ENCODE measurements around the gene SLC43A3.

SLC43A3 gene

DNA sequence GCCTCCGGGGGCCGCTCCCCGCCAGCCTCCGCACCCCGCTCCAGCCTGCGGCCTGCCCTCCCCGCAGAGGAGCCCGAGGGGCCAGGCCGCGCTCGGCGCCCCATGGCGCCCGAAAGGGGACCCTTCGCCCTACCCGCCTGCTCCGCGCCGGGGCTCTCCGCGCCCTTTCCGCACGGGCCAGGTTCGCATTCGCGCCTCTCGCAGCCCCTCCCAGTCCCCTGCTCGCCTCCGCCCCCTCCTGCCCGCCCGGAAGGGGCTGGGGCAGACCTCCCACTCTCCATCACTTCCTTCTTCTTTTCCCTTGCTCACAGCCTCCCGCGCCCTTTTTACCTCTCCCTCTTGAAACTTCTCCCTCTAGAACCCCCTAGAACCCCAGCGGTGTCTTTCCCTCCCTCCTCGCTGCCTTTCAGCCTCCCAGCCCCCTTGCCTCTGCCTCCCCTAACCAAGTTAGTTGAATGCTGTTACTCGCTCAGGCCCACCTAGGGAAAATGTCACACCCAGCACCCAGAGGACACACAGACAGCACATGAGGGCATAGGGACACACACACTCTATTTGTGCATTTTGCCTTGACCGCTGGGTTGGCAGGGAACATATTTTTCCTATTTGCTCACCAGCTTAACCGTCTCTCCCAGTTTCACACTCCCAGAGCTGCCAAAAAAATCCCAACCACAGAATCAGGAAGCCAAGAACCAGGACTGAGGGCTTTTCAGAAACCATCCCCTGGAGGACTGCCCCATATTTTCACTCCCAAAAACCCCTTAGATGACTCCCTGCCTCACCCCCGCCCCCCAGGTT lies at the start of gene SLC43A3:
Gene SLC43A3 (minus strand): TSS at position 193 of the 798 bp plus-strand sequence. CDS start 949 bp downstream, outside the sequence.
- DNase-seq, result peak; percentile 90

DNA sequence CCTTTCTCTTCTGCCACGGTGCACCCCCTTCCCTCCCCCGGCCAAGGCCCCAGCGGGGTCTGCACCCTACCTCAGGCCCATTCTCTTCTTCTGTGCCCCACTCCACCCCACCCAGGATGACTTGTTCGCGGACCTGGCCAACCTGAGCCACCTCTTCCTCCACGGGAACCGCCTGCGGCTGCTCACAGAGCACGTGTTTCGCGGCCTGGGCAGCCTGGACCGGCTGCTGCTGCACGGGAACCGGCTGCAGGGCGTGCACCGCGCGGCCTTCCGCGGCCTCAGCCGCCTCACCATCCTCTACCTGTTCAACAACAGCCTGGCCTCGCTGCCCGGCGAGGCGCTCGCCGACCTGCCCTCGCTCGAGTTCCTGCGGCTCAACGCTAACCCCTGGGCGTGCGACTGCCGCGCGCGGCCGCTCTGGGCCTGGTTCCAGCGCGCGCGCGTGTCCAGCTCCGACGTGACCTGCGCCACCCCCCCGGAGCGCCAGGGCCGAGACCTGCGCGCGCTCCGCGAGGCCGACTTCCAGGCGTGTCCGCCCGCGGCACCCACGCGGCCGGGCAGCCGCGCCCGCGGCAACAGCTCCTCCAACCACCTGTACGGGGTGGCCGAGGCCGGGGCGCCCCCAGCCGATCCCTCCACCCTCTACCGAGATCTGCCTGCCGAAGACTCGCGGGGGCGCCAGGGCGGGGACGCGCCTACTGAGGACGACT lies 49.3 kb upstream of the SLC43A3 start:
- no peak for DNase-seq

DNA sequence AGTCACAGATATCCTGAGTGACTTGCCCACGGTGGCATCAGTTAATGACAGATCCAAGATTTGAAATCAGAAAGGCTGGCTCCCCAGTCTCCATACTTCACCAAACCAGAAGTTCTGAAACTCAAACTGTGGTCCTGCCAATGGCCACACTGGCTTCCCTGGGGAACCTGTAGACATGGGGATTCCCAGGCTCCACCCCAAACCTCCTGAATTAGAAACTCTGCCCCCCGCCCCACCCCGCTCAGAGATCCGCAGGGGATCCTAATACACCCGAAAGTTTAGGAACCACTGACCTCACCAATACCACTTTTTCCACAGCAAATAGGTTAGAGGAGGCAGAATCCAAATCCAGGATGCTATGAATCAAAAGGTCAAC lies 48.7 kb upstream of the SLC43A3 start:
- no peak for DNase-seq

DNA sequence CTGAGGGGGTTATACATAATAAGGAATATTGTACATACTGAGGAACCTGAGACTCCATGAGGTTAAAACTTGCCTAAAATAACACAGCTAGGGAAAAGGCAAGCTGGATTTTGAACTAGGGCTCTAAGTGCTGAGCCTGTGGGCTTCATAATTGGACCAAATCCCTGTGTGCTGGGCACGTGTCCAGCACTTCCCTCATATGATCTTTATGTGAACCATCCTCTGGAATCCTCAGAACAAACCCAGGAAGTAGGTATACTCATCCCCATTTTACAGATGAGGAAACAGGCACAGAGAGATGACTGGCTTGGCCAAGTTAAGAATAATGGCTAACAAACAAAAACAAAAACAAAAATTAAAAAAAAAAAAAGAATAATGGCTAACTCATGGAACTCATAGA lies 48.3 kb upstream of the SLC43A3 start:
- peak; percentile 43 for DNase-seq

DNA sequence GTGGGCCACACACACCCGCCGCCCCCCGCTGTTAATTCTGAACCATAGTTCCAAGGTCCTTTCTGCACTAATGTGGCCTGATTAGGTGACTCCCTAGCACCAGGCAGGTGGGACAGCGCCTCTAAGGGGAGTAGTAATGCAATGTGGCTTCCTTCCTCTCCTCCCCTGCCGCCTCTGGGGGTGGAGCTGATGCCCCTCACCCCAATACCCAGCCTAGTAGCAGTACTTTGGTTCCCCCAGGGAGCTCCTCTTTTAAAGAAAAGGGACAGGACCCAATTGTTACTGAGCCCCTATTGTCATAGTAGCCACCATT lies 47.8 kb upstream of the SLC43A3 start:
- DNase-seq, result no peak

DNA sequence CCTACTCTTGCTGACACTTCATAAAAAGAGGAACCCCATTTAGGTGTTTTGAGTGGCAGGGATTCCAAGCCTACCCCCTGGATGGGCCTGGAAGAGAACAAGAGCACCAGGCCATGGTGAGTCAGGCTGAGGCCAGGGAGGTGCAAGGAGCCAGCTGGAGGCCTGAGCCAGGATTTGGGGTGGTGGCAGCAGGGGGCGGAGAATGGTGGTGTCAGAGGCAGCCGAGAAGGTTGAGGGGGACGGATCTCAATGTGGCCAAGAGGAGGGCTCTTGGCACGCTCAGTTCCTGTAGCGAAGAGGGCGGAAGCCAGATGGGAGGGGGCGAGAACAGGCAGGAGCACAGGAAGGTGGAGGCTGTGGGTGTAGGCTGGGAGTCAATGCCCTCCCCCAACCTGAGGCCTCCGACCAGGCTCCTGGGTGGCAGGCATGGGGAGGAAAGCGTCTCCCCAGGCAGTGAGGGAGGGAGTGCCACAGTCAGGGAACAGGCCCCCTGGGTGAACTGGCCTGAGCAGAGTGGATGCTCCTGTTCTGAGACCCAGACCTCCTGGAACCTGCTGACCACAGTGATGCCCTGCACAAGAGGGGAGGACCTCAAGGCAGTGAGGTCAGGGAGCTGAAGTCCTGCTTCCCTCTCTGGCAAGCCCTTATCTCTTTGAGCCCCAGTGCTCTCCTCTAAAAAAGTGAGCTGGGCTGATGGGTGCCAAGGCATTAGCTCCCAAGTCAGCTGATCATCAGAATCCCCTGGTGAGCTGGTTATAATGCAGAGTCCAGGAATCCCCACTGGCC lies 47.3 kb upstream of the SLC43A3 start:
- peak; percentile 69 for DNase-seq

DNA sequence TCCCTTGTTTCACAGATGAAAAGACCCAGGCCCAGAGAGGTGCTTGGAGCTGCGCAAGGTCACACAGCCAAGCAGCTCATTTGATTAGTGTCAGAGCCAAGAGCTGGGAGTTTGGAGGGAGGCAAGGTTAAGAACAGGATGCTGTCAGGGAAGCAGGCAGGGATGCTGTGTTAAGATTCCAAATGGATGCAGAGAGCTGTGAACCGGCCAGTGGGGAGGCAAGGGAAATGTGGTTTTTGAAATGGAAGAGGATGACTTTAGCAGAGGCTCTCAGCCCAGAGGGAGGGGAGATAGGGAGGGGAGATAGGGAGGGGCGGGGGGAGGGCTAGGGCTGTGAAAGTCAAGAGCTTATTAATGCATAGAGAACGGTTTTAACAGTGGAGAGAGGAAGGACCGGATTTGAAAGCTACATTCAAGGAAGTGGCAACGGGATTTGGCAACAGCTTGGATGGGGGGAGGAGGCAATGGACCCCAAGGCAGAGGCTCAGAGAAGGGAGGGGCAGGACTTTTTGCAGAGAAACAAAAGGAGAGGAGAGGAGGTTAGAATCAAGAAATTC lies 46.4 kb upstream of the SLC43A3 start:
- no peak for DNase-seq

DNA sequence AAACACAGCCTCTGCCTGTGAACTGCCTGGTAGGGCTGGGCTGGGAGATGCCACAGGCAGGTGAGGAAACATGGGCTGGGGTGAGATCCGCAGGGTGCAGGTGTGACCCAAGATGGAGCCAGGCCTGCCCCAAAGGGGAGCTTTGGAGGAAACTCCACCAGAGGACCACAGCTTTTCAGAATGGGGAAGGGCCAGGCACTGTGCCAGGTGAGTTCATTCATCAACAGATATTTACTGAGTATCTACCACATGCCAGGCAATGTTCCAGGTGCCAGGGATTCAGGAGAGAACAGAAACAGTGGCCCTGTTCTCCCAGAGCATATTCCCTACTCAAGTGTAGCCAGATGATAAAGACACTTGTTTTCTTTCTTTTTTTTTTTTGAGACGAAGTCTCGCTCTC lies 44.6 kb upstream of the SLC43A3 start:
- DNase-seq, result peak; percentile 33

DNA sequence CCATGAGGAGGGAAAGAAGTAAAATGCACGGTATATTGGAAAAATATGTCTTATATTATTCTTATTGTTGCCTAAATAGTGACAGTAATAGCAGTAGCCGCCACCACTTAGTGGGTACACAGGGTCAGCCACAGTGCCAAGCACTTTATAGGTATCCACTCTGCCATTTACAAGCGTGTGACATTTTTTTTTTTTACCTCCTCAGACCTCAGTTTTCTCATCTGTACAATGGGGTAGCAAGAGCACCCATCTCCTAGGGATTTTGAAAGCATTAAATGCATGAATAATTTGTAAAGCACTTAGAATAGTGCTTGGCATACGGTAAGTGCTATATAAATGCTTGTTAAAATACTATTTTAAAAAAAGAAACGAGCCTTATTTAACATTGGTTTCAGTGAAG lies 42.3 kb upstream of the SLC43A3 start:
- DNase-seq, result no peak

DNA sequence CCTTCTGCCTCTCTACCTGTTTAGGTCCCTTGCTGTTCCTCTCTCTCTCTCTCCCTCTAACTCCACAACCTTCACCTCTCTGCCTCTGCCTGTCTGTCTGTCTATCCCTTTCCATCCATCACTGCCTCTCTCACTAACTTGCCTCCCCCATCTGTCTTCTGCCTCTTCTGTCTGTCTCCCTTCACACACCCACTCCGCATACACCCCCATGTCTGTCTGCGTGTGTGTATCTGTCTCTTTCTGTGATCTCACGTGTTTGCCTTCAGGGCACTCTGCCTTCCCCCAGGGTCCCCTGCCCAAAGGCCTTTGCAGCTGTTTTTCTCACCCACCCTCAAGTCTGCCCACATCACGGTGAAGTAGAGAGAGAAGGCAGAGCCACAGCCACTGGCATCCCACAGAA lies 41.4 kb upstream of the SLC43A3 start:
- DNase-seq, result no peak

DNA sequence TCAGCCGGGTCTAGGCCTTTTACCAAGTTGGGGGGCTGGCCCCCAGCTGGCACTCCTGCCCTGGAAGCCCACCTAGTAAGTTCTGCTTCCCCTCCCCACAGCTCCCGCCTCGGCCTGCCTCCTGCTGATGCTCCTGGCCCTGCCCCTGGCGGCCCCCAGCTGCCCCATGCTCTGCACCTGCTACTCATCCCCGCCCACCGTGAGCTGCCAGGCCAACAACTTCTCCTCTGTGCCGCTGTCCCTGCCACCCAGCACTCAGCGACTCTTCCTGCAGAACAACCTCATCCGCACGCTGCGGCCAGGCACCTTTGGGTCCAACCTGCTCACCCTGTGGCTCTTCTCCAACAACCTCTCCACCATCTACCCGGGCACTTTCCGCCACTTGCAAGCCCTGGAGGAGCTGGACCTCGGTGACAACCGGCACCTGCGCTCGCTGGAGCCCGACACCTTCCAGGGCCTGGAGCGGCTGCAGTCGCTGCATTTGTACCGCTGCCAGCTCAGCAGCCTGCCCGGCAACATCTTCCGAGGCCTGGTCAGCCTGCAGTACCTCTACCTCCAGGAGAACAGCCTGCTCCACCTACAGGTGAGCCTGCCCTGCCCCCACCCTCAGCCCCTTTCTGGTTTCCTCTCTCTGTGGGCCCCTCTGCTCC lies 40.7 kb upstream of the SLC43A3 start:
- DNase-seq, result no peak

DNA sequence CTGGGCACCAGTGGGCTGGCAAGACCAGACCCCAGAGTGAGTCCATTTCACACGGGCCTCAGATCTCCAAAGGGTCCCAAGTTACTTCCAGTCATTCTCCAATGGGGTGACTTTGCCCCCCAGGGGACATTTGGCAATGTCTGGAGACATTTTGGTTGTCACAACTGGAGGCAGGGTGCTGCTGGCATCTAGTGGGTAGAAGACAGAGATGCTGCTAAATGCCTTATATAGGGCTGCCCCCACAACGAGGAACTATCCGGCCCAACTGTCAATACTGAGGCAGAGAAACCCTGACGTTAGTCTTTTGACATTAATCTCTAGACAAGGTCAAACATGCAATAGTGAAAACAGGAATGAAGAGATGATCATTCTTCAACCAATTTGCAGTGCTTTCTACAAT lies 39.8 kb upstream of the SLC43A3 start:
- no peak for DNase-seq

DNA sequence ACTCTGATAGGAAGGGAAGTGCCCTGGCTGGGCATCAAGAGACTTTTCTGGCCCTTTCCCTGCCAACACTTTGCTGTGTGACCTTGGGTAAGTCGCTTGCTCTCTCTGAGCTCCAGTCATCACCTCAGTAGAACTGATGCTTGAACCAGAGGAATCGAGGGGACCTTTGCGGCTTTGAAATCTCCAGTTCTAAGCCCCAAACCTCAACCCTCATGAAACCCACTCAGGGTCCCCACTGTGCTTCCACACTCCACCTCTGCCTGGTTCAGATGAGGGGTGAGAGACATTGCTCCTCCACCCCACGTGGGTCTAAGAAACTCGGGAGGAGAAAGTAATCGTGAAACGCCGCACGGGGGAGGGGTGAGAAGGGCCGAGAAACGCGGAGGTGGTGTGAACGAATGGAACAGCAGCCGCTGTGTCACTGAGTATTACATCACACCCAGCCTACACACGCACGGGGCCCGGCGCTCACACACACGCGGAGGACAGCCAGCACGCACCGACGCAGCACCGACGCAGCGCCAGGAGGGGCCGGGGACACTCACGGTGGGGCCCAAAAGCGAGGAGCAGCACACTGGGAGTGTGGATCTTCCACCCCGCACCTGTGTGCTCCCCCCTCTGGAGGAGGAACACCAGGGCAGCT lies 37.7 kb upstream of the SLC43A3 start:
- DNase-seq, result no peak

DNA sequence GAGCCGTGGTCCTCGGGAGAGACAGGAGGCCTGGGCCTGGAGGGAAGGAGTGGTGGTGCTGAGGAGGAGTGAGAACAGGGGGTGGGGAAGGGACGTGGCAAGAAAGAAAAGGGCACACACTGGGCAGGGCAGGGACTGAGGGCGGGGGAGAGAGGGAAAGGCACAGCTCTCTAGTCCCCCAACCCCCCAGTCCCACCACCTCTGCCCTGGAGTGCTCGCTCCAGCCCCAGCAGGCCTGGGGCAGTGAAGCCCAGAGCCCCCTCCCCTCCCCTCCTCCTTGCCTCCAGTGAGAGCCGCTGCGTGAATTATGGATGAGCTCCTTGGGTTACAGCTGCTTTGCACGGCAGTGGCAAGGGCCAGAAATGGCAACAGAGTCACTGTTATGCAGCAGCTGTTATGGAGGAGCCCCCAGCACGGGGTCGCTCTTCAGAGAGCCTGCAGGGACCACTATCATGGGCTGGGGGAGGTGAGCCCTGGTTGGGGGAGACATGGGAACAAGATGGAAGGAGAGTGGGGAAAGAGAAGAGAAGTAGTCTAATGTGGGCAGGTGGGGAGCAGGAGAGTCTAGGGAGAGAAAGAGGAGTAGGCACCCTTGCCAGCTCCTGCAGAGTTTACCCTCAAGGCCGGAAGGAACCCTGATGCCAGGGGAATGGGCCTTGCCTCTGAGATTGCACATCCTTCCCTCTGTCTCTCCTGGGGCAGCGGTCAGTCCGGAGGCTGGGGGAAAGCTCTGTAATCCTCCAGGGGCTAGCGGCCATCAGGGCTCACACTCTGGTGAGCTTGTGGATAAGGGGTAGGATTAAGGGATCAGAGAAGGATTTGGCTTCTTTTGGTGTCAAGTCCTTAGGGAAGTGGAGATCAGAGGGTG lies 37.0 kb upstream of the SLC43A3 start:
- DNase-seq, result no peak

DNA sequence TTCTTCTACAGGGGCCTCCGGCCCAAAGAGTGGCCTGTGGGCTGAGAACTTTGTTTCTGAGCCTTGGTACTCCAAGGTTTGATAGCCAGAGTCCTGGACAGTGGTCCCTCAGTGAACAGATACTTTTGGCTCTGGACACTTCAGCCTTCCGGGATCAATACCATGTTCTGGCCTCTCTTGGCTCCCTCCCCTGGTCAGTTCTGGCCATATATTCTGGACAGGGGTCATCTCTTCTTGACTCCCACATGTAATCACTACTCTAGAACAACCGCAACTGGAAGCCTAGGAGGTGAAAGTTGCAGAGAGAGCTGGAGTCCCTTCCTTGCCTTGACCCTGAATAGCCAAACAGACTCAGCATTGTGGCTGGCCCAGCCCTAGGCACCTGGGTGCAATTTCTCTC lies 35.7 kb upstream of the SLC43A3 start:
- no peak for DNase-seq

DNA sequence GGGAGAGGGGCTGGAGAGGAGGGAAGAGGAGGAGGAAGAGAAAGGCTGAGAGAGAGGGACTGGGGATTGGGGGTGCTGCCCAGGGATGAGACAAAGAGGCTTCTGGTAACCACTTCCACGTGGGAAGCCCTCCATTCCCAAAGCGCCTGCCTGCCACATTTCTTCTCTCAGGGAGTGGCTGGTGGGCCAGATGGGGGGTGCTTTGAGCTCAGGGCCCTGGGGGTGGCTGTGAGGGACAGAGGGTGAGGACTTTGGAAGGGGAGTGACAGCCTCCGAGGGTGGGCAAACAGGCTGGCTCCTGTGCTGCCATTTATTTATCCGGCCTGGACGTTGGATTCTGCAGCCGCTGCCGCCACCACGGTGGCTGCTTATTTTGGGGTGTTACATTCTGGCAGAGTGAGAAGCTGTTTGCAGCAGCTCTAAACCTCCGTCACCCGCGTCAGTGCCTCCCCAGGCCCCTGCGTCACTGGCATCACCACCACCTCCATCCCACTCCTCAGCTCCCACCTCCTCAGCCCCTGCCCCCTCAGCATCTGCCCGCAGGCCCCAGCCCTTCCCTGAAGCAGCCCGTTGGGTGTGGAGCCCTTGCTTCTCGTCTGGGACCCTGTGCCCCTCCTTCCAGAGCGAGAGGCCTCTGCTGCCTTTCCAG lies 35.0 kb upstream of the SLC43A3 start:
- no peak for DNase-seq

DNA sequence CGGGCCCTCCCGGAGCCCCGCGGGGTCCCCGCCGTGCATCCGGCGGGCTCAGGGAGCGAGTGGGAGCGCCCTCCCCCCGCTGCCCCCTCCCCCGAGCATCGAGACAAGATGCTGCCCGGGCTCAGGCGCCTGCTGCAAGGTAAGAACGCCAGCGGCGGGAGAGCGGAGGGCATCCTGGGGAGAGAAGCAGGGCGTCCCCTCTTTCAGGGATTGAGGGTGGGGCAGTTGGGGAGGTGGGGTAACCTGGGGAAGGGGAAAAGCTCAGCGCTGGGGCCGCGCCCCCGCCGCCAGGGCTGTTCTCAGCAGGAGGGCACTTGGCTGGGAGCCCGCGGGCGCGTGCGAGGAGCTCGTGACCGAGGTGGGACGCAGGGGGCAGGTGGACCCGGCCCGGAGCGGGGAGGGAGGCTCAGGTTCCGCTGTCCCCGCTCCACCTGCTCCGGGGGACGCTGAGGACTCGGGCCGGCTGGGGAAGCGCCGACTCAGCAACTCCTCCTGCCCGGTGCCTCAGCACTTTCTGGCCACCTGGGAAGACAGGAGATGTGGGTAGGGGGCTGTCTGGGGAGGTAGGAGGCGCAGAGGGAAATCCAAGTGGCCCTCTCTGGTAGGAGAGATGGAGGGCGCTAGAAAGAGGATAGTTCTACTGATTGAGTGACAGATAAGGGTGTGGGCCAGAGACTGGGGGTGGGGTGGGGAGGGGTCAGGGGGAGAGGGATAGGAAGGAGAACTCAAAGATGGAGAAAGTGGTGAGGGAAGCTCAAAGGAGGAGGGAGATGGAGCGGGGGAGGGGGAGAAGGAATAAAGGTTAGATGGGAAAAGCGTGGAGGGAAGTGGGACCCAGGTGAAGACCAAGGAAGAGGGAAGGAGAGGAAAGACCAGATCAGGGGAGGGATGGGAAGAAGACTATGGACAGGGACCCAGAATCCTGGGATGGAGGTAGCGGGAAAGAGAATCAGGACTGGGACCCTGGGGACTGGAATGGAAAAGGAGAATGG lies 34.1 kb upstream of the SLC43A3 start:
- no peak for DNase-seq

DNA sequence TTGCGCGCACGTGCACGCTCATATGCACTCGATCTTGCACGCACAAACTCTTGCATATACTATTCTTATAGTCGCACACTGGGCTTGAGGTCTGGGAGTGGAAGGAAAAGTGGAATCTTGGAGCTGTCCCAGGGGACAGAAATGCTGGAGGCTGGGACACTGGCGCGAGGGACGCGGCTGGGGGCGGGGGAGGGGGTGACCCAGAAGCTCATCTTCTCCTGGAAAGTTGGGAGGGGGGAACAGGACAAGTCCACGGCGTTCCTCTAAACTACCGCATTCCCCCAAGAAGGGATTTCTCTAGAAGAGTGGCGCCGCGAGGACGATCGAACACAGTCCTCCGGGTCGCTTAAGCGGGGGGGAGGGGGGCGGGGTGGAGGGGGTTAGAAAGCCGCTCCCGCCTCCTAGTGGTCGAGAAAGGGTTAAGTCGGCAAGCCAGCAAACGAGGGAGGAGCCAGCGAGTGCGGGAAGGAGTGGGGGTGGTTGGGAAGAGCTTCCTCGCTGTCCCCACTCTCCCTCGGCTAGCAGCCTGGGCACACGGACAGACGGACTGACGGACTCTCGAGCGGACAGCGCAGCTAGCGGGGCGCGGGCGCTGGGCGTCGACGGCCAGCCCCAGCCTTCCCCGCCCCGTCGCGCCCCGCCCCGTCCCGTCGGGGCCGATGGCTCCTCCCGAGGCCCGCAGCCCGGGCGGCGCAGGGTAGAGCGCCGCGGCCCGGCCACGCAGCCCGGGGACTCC lies 33.3 kb upstream of the SLC43A3 start, which contains the start of gene RTN4RL2:
Gene RTN4RL2 (plus strand): TSS at position 507 of the 736 bp plus-strand sequence. CDS start 338 bp downstream, outside the sequence.
- DNase-seq, result peak; percentile 31

All from NCI-H226 (cell line).